Duodenal mucosa (tissue), 2 donors: ENCODE results near the gene USP30.
"Not testable (repeated sequence)": the region's sequence is repeated elsewhere in the genome, so short reads cannot be mapped to it uniquely, and the experiment has no call there.

ENCODE experiments used
- H3K27ac ChIP-seq: one replicate; pipeline ENCODE4 v1.7.0; 2013; ENCODE audit warnings: low read depth, low read length
- H3K27me3 ChIP-seq, 2 donors: one replicate each; pipeline ENCODE4 v1.7.0; 2013; ENCODE audit warnings: low read length in 2 of 2, control low read depth in 1 of 2; ENCODE audit not compliant: insufficient read depth in 2 of 2, control insufficient read depth in 1 of 2
- H3K36me3 ChIP-seq, 2 donors: one replicate each; pipeline ENCODE4 v1.7.0; 2013; ENCODE audit warnings: low read length in 2 of 2, control low read depth in 1 of 2; ENCODE audit not compliant: insufficient read depth in 2 of 2, control insufficient read depth in 1 of 2
- H3K4me1 ChIP-seq, 2 donors: one replicate each; pipeline ENCODE4 v1.7.0; 2013; ENCODE audit warnings: low read length in 2 of 2, control low read depth in 1 of 2; ENCODE audit not compliant: insufficient read depth in 2 of 2, control insufficient read depth in 1 of 2
- H3K4me3 ChIP-seq, 2 donors: one replicate each; pipeline ENCODE4 v1.7.0; 2013; ENCODE audit warnings: low read length in 2 of 2, low read depth in 1 of 2
- H3K9ac ChIP-seq, 2 donors: one replicate each; pipeline ENCODE4 v1.7.0; 2013; ENCODE audit warnings: low read length in 2 of 2, low read depth in 1 of 2
- H3K9me3 ChIP-seq, 2 donors: one replicate each; pipeline ENCODE4 v1.7.0; 2013; ENCODE audit warnings: low read length in 2 of 2, control low read depth in 1 of 2; ENCODE audit not compliant: control insufficient read depth in 1 of 2

Gene USP30

DNA sequence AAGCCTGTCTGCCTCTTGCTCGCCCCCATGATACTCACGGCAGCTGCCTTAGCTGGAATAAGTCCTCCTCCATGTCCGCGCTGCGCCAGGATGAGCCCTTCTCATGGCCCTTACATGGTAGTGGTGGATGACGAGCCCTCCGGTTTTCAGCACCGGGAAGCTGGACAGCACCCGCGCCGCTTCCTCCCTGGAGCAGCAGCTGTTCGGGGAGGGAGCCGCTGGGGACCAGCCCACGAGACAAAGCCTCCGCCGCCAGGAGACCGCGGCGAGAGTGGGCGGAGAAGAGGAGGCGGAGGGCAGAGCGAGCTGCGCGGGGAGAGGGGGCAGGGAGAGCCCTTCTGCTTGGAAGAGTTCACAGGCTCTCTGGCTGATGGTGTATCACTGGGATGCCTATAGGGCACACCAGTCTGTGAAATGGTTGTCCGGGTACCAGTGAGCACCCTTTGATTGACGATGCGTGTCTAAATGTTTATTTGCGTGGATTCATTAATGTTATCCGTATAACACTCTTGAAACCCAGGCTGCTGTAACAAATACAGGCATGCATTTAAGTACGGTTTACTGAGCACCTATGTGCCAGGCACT, 31.5 kb upstream of the USP30 start, which contains the start of gene SVOP:
Gene SVOP (minus strand): TSS at position 273 of the 585 bp plus-strand sequence. CDS start 200 bp downstream, at position 73.
- Histone ChIP-seq H3K27ac (no peak within 1 kb of the TSS), H3K36me3 (no peaks in the 10 kb centered on the region), H3K4me3 (no peak within 1 kb of the TSS), H3K27me3 (no peaks in the 10 kb centered on the region), H3K9me3 (no peaks in the 10 kb centered on the region), H3K9ac (no peak within 1 kb of the TSS), H3K4me1 (no peaks in the 10 kb centered on the region)

DNA sequence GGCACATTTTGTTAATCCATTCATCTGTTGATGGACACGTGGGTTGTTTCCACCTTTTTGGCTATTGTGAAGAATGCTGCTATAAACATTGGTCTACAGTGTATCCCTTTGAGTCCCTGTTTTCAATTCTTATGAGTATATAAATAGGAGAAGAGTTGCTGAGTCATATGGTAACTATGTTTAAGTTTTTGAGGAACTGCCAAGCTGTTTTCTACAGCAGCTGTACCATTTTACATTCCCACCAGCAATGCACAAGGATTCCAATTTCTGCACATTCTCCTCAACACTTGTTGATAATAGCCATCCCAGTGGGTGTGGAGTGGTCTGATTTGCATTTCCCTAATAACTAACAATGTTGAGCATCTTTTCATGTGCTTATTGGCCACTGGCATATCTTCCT, 24.6 kb upstream of the USP30 start:
- no peak overlapping the region for H3K27ac ChIP-seq
- no peak overlapping the region for H3K9ac ChIP-seq
- no peaks in the 10 kb centered on the region for H3K4me1 ChIP-seq
- H3K36me3 ChIP-seq, result no peaks in the 10 kb centered on the region
- H3K27me3 ChIP-seq, result no peaks in the 10 kb centered on the region
- no peak overlapping the region for H3K4me3 ChIP-seq
- no peaks in the 10 kb centered on the region for H3K9me3 ChIP-seq

DNA sequence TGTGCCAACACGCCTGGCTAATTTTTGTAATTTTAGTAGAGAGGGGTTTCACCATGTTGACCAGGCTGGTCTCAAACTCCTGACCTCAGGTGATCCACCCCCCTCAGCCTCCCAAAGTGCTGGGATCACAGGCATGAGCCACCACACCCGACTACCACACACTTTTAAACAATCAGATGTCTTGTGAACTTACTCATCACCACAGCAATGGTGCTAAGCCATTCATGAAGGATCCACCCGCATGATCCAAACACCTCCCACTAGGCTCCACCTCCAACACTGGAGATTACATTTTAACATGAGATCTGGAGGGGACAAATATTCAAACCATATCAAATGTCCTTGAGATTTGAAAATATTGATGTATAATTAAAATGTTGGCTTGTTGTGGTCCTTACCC, 23.8 kb upstream of the USP30 start:
- not testable (repeated sequence) for H3K36me3 ChIP-seq, H3K4me3 ChIP-seq, H3K27me3 ChIP-seq, H3K4me1 ChIP-seq, H3K9ac ChIP-seq, H3K9me3 ChIP-seq, H3K27ac ChIP-seq

DNA sequence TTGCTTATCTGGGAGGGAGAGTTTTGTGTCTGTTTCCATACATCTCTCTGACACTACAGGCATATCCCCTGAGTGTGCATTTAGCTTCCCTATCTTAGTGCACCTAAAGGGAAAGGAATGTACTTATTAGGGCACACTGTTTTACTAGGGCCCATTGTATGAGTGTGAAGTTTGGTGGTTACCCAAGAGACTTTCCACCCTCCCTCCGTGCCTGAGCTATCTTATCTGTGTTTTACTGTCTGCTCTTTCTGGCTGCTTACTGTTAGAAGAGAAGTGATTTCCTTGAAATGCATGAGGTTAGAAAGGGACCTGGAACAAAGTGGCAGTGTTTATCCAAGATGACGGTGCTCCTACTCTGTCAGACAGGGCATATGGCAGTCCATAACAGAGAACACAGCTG, 23.0 kb upstream of the USP30 start:
- no peaks in the 10 kb centered on the region for H3K36me3 ChIP-seq
- no peaks in the 10 kb centered on the region for H3K9me3 ChIP-seq
- no peak overlapping the region for H3K4me3 ChIP-seq
- no peak overlapping the region for H3K27ac ChIP-seq
- no peak overlapping the region for H3K9ac ChIP-seq
- no peaks in the 10 kb centered on the region for H3K27me3 ChIP-seq
- no peaks in the 10 kb centered on the region for H3K4me1 ChIP-seq

DNA sequence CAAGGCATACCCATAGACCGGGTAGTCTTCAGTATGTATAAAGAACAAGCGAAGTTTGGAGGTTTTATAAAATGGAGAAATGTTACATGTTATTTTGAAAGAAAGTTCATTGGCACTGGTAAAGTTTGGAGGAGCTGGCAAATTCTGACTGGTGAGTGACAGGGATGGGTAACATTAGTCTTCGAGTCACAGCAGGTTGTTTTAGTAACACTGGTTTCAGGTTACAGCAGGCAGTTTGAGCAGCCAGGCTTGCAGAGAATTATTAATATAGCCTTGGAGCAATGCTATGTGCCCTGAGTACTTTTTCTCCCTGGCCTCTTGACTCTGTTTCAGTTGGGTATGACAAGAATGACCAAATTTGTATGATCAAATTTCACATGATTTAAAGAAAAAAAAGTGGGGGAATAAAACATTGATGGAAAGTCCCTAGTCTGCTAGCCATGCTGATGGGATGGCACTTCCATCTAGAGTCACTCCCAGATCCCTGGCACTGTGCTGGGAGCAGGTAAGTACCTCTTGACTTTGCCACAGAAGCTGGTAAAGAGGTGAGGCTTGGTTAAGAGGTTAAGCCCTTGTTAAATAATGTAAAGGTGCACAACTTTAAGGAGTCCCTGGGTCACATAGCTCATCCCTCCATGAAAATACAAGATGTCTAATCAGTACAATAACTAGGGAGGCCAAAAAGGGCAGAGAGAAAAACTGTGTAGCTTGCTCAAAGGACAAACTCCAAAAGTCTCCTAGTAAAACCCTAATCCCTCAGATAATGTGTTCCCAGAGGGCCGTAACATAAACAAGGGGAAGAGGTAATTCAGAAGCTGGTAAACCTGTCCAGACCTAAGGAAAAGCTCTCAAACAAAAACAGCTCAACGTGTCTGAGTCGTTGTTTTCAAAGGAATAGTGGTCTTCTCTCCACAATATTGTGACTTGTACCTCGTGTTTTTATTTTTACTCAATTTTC, 18.9 kb upstream of the USP30 start:
- H3K4me3 ChIP-seq, result no peak overlapping the region
- H3K4me1 ChIP-seq, result no peaks in the 10 kb centered on the region
- no peak overlapping the region for H3K27ac ChIP-seq
- no peaks in the 10 kb centered on the region for H3K36me3 ChIP-seq
- H3K27me3 ChIP-seq, result no peaks in the 10 kb centered on the region
- H3K9ac ChIP-seq, result no peak overlapping the region
- no peaks in the 10 kb centered on the region for H3K9me3 ChIP-seq

DNA sequence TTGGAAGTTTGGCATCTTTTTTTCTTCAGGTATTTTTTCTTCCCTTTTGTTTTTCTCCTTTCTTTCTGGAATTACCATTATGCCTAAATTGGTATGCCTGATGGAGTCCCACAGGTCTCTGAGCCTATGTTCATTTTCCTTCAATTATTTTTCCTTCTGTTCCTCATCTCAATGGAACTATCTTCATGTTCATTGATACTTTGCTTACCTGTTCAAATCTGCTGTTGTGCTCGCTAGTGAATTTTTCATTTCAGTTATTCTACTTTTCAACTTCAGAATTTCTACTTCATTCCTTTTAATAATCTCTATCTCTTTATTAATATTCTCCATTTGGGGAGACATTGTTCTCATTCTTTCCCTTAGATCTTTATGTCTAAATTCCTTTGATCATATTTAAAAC, 15.4 kb upstream of the USP30 start:
- H3K4me1 ChIP-seq, result no peaks in the 10 kb centered on the region
- no peak overlapping the region for H3K4me3 ChIP-seq
- peaks cover 3 to 5% of the 10 kb centered on the region in 2 donors for H3K9me3 ChIP-seq
- H3K36me3 ChIP-seq, result no peaks in the 10 kb centered on the region
- peaks cover 0 to 3% of the 10 kb centered on the region in 2 donors for H3K27me3 ChIP-seq
- H3K9ac ChIP-seq, result no peak overlapping the region
- no peak overlapping the region for H3K27ac ChIP-seq

DNA sequence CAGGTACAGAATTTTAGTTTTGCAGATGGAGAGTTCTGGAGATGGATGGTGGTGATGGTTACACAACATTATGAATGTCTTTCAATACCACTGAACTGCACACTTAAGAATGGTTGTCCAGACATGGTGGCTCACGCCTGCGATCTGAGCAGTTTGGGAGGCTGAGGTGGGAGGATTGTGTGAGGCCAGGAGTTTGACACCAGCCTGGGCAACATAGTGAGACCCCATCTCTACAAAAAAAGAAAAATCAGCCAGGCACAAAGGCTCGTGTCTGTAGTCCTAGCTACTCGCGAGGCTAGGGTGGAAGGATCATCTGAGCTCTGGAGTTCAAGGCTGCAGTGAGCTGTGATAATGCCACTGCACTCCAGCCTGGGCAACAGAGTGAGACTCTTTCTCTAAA, 8.1 kb upstream of the USP30 start:
- H3K9me3 ChIP-seq, result peaks cover 3 to 5% of the 10 kb centered on the region in 2 donors
- no peak overlapping the region for H3K9ac ChIP-seq
- H3K4me3 ChIP-seq, result no peak overlapping the region
- H3K27ac ChIP-seq, result no peak overlapping the region
- no peaks in the 10 kb centered on the region for H3K36me3 ChIP-seq
- no peaks in the 10 kb centered on the region for H3K4me1 ChIP-seq
- peaks cover 0 to 3% of the 10 kb centered on the region in 2 donors for H3K27me3 ChIP-seq

DNA sequence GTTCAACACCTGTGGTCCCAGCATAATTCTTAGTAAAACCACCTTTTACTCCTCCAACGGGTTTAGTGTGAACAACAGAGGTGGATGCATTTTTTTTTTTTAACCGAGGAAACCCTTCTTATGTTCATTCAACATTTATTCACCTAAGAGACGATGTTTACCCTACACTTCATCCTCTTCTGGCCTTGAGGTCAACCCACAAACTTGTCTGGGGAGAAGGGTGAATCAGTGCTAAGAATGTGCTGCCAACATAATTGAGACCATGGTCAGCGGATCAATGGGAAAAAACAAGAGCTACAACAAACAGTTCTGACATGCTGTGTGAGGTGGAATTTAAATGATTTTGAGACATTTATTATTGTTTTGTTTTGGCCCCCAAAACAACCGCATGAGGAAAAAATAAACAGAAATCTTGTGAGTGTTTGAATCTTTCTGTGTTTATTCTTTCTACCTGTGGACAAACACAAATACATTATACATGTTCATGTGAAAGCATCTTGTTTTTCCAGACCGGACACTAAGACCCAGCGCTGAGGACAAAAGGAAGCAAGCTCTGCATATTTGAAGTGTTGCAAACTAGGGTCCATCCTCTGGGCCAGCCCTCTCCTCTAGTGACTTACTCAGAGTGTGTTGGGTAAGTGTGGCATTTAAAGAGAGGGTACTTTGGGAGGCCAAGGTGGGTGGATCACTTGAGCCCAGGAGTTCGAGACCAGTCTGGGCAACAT, 5.1 kb upstream of the USP30 start:
- no peaks in the 10 kb centered on the region for H3K27me3 ChIP-seq
- no peaks in the 10 kb centered on the region for H3K36me3 ChIP-seq
- no peak overlapping the region for H3K27ac ChIP-seq
- no peak overlapping the region for H3K4me3 ChIP-seq
- H3K4me1 ChIP-seq, result peaks cover 0 to 4% of the 10 kb centered on the region in 2 donors
- no peak overlapping the region for H3K9ac ChIP-seq
- H3K9me3 ChIP-seq, result no peaks in the 10 kb centered on the region

DNA sequence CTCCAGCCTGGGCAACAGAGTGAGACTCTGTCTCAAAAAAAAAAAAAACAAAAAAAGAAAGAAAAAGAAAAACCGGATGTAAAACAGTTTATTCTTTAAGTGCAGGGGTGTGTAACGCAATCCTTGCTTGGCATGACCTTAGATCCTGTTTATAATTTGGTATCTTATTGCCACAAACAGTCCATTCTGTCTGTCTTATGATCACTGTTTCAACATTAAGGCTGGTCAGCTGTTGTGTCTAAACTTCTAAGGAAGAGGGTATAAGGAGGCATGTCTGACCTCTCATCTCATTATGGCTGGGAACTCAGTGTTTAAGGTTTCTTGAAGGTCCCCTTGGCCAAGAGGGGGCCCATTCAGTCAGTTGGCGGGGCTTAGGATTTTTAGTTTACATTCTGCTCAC, 3.7 kb upstream of the USP30 start:
- H3K9me3 ChIP-seq, H3K9ac ChIP-seq, H3K27ac ChIP-seq, H3K4me3 ChIP-seq, H3K27me3 ChIP-seq, H3K36me3 ChIP-seq: not testable (repeated sequence)
- H3K4me1 ChIP-seq, result peaks cover 0 to 13% of the 10 kb centered on the region in 2 donors

DNA sequence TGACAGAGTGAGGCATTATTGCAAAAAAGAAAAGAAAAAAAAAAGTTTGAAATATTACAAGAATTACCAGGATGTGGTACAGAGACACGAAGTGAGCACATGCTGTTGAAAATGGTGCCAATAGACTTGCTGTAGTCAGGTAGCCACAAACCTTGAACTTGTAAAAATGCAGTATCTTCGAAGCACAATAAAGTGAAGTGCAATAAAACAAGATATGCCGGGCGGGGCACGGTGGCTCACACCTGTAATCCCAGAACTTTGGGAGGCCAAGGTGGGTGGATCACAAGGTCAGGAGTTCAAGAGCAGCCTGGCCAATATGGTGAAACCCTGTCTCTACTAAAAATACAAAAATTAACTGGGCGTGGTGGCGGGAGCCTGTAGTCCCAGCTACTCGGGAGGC, 2.6 kb upstream of the USP30 start:
- H3K9me3 ChIP-seq, H3K9ac ChIP-seq, H3K36me3 ChIP-seq, H3K4me3 ChIP-seq, H3K27ac ChIP-seq, H3K27me3 ChIP-seq: not testable (repeated sequence)
- peaks cover 4 to 17% of the 10 kb centered on the region in 2 donors for H3K4me1 ChIP-seq
